HG03378 (cell line): ENCODE measurements around the gene FBXO24.
"Not testable (repeated sequence)": the region's sequence is repeated elsewhere in the genome, so short reads cannot be mapped to it uniquely, and the experiment has no call there.

Source experiments
- ATAC-seq: cut with Tn5 transposase; IDR thresholded peaks from one replicate; pipeline ENCODE4 v1.9.1; 2021; ENCODE audit warnings: mild to moderate bottlenecking, moderate library complexity; ENCODE audit not compliant: unreplicated experiment

The FBXO24 gene

GRCh38 chr7:100586266-100587025 is at the start of gene FBXO24:
Gene FBXO24 (plus strand): TSS chr7:100586328. CDS start chr7:100586626, 298 bp downstream.
- peak; percentile 87 for ATAC-seq

- ATAC-seq = not testable (repeated sequence)
Observed at GRCh38 chr7:100536695-100537094, 49.4 kb upstream of the FBXO24 start.

- ATAC-seq = no peak
Observed at GRCh38 chr7:100538348-100538653, 47.8 kb upstream of the FBXO24 start.

- ATAC-seq = peak; percentile 91
Observed at GRCh38 chr7:100538654-100539435, 47.3 kb upstream of the FBXO24 start, which contains the start of gene AGFG2. Gene AGFG2 (plus strand): TSS chr7:100539203. CDS start chr7:100539347, 144 bp downstream.

GRCh38 chr7:100539436-100540006 is 46.6 kb upstream of the FBXO24 start:
- ATAC-seq = no peak

- ATAC-seq = no peak
Observed at GRCh38 chr7:100540073-100540723, 45.9 kb upstream of the FBXO24 start.

- not testable (repeated sequence) for ATAC-seq
Observed at GRCh38 chr7:100541309-100541708, 44.8 kb upstream of the FBXO24 start.

- no peak for ATAC-seq
Observed at GRCh38 chr7:100543586-100543985, 42.5 kb upstream of the FBXO24 start.

- no peak for ATAC-seq
Observed at GRCh38 chr7:100544386-100544785, 41.7 kb upstream of the FBXO24 start.

GRCh38 chr7:100544967-100545359 is 41.2 kb upstream of the FBXO24 start:
- ATAC-seq = no peak

- peak; percentile 47 for ATAC-seq
Observed at GRCh38 chr7:100545360-100546128, 40.6 kb upstream of the FBXO24 start.

- ATAC-seq = peak; percentile 40
Observed at GRCh38 chr7:100546129-100546925, 39.8 kb upstream of the FBXO24 start.

GRCh38 chr7:100546926-100547800 is 39.0 kb upstream of the FBXO24 start:
- no peak for ATAC-seq

GRCh38 chr7:100547872-100548271 is 38.3 kb upstream of the FBXO24 start:
- ATAC-seq = no peak

GRCh38 chr7:100548446-100548845 is 37.7 kb upstream of the FBXO24 start:
- not testable (repeated sequence) for ATAC-seq

- ATAC-seq = no peak
Observed at GRCh38 chr7:100552532-100552931, 33.6 kb upstream of the FBXO24 start.

- no peak for ATAC-seq
Observed at GRCh38 chr7:100553032-100553431, 33.1 kb upstream of the FBXO24 start.

- ATAC-seq = no peak
Observed at GRCh38 chr7:100555701-100556100, 30.4 kb upstream of the FBXO24 start.

- no peak for ATAC-seq
Observed at GRCh38 chr7:100556541-100556940, 29.6 kb upstream of the FBXO24 start.
